Activated CD4-positive, alpha-beta T cell treated with anti-CD3 and anti-CD28 coated beads, Interleukin-2, amount 50 U/mL, for 4 hours (primary cell): ENCODE data around the gene SEC24B.
"Not testable (repeated sequence)": the region's sequence is repeated elsewhere in the genome, so short reads cannot be mapped to it uniquely, and the experiment has no call there.

ENCODE experiments used
- DNase-seq, 2 experiments: peaks; one replicate each; pipeline ENCODE4 v3.0.0-alpha.2; 2020

SEC24B gene

DNA sequence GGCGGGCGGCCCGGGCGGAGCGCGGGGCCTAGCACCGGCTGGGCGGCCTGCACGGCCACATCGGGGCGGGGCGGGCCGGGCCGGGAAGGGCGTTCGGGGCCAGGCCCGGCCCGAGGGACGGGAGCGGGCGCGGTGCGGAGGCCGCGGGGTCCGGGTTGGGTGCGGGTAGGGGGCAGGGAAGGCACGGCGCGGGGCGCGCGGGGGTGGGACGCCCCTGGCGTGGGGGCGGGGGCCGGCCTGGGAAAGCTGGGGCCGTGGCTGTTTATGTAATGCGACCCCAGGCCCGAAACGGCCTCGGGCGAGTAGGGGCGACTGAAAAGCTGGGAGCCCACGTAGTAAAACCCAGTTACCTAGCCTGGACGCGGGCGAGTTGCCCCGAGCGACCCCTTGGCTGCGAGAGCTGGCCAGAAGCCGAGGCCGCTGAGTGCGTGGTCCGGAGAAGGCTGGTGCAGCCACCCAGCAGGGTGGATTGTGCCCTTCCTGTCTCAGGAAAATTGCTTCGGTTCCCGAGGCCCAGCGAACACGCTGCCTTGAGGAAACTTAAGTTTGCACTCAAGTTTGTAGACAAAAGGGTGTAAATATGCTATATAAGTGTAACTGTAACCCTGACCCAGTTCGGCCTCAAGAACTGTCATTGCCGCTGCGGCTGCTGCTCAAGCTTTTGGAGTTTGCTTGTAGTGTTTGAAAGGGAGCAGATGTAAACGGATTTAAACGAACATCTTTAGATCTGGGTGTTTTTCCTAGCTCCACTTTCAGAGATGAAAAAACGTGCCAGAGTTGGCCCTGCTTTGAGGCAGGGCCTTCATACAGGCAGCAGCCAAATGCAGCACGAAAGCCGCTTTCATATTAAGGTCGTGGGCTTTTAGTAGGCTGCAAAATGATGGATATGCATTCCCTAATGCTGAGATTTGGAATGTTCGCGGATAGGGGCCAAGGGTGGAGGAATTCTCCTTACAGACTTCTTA lies 674 bp downstream of the SEC24B start:
- DNase-seq = peak in 1 of 2 experiments; percentile 5

DNA sequence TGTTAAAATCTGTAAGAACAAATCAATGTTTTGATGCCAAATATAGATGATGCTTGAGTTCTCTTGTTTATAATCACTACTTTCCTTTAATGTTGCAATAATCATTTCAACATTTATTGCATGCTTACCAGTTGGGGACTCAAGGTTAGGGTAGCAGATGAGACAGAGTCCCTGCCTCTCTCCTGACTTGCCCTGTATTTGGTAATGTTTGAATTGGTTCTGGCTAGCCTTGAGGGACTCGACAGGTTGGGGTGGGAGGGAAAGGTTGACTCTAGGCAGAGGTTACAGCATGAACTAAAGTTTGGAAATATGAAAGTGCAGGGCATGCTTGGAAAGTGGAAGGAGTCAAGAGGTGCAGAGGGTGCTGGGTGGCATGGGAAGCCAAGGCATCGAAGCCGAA lies 2.0 kb downstream of the SEC24B start:
- no peak for DNase-seq

DNA sequence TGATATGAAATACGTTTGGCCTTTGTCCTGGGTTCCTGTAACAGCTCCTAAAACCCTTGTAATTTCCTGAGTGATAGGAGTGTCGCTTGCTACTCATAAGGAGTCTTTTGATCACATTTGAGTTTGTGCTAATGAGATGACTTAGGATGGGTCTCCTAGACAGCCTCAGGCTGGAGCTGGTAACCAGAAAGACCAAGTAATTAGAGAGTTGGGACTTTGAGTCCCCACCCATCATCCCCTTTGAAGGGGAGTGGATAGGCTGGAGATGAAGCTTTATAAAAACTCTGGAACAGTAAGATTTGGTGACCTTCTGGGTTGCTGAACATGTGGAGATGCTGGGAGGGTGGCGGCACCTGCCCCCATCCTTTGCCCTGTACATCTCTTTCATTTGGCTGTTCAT lies 2.9 kb downstream of the SEC24B start:
- DNase-seq = no peak

DNA sequence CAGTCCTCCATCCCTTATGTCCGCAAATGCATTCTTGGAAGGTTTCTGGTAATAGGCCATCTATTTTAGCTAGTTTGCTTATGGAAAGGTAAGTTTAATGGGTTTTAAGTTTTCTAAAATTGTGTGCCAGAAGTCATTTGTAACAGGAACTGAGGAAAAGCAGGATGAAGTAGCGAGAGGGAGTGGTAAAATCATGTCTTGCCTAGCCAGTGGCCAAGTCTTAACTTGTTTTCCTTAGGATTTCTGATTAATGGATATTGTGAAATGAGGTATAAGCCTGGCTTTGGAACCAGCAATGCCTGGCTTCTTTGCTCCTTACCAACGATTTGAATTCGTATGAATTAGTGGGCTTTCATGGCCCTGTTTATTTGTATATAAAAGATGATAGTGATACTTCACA lies 7.3 kb downstream of the SEC24B start:
- no peak for DNase-seq

DNA sequence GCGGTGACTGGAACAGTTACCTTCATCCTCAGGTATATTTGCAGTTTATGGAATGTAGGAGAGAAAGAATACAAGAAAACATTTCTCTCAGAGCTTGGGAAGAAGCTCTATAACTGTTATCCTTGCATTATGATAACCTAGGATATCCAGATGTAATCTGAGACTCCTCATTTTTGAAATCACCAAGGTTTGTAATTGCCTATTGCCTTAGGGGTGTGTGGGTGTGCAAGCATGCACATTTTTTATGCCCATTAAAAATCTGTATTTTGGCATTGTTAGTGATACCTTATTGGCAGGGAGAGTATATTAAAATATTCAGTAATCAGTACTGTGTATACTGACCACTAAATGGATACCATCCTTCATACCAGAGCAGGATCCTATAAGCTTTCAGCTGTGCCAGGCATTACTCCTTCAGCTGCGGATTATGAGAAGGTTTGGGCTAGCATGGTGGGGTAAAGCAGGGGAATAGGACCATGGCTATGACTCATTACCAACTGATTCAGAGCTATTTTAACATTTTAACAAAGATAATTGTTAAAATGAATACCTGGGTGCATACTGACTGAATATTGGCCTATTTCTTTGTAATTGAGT lies 8.3 kb downstream of the SEC24B start:
- no peak for DNase-seq

DNA sequence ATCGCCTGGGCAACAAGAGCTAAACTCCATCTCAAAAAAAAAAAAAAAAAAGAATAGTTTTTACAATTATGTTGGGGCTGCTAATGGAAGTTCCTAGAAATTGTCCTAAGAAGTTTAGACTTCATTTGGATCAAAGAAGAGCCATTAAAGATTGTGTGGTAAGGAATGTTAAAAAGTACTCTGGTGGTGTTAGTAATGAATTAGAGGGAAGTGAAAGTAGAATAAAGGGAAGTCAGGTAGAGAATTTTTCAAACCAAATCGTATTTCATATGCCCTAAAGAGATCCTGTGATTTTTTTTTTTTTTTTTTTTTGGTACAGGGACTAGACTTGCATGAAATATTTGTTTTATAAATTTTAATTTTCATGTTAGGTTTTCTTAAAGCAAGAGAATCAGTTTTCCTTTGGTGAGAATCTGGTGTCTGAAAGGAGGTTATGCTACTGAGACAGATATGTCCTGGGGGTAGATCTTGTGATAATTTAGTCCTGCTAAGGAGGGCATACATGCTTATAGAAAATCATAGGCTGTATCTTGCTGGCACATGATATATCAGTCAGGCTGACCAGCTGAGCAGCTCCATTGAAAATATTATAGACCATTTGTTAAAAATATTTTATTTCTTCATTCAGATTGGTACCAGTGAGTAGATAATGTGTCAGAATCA lies 10.7 kb downstream of the SEC24B start:
- DNase-seq = no peak

DNA sequence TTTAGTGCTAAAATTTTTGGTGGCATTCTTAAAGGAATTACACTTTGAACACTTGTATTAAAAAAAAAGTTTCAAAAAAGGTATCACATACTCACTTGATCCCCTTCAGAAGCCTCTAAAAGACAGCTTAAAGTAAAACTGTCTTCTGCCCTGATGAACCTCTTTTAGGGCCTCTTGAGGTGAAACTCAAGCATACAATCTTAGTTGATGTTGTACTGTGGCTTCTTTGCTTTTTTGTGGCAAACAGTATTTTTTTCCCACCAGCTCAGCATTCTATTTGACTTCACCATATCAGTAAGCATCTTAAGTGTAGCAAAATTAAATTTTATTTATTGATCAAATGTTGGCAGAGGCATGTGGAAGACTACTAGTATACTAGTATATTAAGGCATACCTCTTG lies 13.7 kb downstream of the SEC24B start:
- no peak for DNase-seq

DNA sequence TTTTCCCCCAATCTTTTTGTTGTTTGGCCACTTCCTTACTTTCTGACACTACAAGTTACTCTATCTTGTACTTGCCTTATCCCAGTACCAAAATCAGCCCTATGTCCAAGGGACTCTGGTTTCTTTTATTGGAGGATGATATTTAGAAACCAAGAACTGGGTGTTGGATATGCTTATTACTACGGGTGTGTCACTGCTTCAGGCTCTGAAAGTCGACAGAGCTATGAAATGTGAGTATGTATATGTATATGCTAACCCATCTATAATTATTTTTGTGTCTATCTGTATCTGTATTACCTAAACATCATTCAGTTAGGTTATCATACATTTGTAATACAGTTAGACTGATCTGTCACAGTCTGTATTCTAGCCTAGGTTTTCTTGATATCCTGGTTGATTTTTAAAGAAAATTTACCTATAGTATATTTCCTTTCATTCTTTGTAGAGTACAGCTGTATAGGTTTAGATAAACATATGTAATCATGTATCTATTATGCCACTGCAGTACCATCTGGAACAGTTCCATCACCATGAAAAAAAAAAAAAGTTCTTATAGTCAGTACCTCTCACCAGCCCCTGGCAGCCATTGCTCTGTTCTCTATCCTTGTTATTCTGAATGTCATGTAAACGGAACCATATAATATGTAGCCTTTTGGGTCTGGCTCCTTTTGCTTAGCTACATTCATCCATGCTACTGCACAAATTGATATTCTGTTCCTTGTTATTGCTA lies 18.1 kb downstream of the SEC24B start:
- DNase-seq = no peak

DNA sequence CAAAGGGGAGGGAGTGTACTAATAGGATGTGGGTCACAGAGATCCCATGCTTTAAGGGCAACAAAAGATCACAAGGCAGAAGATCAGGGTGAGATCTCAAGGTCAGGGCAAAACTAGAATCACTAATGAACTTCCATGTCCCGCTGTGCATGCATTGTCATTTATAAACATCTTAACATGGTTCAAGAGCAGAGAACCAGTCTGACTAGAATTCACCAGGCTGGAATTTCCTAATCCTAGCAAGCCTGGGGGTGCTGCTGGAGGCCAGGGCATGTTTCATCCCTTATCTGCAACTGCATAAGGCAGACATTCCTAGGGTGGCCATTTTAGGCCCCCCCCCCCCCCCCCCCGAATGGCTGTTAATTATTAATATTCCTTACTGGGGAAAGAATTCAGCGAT lies 19.5 kb downstream of the SEC24B start:
- not testable (repeated sequence) for DNase-seq

DNA sequence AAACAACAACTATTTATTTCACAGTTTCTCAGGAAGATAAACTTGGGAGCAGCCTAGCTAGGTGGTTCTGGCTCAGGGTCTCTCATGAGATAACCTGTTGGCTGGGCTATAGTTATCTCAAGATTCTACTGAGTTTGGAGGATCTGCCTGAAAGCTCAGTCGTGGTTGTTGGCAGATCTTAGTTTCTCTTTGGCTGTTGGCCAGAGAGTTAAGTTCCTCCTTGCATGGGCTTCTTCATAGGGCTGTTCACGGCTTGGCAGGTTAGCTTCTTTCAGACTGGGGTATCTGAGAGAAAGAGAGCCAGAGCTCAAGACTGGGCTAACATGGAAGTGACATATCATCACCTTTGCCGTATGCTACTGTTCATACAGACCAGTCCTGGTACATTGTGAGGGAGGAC lies 28.7 kb downstream of the SEC24B start:
- DNase-seq = no peak

DNA sequence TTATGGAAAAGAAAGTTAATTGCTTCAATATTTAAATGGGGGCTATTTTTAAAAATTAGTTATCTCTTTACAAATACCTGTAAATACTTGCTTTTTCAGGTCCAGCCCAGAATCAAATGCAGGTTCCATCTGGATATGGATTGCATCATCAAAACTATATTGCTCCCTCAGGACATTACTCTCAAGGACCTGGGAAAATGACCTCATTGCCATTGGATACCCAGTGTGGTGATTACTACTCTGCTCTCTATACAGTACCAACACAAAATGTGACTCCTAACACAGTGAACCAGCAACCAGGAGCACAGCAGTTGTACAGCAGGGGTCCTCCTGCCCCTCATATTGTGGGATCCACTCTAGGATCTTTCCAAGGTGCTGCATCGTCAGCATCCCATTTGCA lies 29.2 kb downstream of the SEC24B start:
- no peak for DNase-seq

DNA sequence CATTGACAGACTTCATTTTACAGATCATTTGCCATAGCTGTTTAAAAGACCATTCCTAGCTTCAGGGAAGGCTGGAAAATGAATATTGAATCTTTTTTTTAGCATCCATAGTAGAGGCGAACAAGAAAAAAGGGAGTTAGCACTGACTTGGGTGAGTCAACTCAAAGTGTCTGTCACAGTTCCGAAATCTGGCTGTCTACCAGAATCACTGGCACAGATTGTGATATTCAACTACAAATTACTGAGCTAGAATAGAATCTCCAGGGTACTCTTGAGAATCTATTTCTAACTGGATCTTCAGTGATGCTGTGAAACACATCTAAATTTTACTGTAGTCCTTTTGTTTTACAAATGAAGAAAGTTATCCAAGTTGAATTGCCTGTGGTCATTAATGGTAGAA lies 31.5 kb downstream of the SEC24B start:
- no peak for DNase-seq

DNA sequence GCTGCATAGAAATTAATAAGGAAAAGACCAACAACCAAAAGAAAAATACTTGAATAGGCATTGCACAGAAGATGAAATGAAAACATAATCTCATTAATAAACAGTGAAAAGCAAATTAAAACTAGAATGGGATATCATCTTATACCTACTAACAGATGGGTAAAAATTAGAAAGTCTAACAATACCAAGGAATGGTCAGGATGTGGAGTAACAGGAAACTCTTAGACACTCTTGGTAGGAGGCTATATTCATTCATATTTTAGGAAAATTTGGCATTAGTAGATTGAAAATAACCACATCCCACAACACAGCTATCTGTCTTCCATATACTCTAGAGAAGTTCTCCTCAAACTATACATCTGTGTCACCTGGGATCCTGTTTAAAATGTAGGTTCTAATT lies 36.3 kb downstream of the SEC24B start:
- no peak for DNase-seq

DNA sequence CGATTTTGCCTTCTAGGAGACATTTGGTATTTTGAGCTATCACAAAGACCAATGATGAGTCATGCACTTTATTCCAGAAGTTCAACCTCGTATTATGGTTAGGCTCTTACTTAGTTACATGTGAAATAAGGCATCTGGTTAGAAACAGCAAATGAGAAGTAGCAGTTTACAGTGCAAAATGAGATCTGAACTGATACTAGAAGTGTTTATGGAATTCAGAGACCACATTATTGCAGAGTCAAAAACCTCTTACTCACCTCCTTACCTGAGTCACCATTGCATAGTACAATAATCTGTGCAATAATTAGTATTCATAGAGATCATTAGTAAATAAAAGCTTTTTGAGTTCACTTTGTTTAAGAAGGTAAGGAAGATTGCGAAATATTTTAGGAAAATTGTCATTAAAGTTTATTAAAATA lies 38.7 kb downstream of the SEC24B start:
- DNase-seq = no peak

DNA sequence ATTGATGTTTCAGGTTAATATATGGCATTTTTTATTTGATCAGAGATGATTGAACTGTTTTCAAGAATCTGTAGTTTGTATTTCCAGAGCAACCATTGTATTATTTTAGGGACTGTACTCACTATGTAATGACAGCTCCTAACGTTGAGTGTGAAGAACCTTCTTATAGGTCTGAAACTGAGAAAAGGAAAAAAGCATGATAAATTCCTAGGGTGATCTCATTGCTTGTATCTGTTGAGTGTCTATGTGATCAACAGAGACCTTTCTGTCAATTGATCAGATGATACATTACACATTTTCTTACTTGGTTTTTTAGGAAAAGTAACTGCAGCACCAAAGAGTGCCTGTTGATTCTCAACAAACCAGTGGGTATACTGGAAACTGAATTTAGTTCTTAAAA lies 40.2 kb downstream of the SEC24B start:
- DNase-seq = no peak

DNA sequence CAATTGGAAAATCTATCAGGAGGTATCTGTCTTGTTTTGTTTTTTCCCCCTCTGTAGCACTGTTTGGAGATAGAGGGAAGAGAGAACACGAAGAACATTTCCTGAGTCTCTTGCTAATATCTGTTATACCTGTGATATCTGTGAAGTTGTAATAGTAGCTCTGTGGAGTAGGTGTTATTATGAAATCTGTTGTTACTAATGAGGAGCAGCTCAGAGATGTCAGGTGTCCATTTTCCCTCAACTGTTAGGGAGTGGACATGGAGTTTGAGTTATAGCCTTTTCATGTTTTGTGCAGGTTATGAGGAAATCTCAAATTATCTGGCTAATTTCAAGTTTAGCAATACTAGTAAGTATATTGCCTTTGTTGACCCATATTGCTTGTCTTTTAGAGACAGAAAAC lies 52.4 kb downstream of the SEC24B start:
- DNase-seq = no peak

DNA sequence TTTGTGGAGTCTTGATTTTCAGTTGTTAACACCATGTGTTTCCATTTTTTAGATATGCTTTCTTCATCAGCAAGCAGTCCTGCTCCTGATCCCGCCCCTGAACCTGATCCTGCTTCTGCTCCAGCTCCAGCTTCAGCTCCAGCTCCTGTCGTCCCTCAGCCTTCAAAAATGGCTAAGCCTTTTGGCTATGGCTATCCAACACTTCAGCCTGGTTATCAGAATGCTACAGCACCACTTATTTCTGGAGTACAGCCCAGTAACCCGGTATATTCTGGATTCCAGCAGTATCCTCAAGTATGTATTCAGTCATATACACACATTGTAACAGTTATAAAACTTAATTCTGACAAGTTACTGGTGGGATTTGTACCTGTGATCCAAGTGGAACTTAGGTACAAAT lies 60.9 kb downstream of the SEC24B start:
- no peak for DNase-seq

DNA sequence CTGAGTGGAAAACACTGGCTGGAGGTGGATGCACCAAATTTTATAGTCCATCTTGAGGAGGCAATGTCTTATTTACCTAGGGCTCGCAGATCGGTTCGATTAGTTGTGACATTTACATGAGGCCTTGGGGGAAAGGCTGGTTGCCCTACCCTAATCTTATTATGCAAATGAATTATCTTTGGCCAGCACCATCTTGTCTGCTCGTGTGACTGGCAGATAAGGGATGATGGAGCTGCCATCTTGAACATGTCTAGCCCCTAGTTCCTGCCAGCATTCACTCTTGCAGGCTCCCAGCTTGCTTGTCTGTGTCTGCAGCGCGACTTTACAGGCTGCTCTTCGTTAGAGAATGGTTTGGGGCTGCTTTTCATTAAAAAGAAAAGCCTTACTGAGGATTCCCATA lies 61.9 kb downstream of the SEC24B start:
- DNase-seq = no peak

DNA sequence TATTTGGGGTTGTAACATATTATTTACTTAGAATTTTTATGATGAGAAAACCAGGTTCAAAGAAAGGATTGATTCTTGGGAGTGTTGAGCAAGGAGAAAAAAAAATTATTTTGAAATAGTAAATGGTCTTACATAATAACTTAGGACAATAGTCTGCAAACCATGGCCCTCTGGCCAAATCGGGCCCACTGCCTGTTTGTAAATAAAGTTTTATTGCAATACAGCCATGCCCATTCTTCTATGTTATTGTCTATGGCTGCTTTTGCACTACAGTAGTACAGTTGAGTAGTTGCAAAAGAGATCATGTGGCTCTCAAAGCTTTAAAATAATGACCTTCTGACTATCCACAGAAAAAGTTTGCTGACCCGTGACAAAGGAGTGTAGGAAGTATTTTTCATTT lies 63.3 kb downstream of the SEC24B start:
- no peak for DNase-seq

DNA sequence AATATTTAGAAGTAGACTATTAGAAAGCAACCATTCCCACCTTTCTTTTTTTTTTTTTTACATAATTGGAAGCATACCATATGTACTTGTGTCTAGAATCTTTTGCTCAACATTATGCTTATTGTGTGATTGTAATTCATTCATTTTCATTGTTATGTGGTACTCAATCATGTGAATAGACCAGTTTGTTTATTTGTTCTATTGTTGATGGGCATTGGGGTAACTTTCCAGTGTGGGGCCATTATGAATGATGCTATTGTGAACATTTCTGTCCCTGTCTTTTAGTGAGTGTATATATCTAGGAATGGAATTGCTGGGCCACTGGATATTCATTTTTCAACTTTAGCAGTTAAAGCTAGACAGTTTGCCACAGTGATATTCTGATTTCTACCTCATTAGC lies 63.9 kb downstream of the SEC24B start:
- DNase-seq = no peak

DNA sequence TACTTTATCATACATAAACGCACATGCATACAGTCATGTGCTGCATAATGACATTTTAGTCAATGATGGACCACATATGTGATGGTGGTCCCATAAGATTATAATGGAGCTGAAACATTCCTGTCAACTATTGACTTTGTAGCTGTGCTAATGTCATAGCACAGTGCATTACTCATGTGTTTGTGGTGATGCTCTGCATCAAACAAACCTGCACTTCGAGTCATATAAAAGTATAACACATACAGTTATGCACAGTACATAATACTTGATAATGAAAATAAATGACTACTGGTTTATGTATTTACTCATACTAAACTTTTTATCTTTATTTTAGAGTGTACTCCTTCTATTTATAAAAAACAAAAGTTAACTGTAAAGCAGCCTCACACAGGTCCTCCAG lies 65.9 kb downstream of the SEC24B start:
- DNase-seq = no peak

DNA sequence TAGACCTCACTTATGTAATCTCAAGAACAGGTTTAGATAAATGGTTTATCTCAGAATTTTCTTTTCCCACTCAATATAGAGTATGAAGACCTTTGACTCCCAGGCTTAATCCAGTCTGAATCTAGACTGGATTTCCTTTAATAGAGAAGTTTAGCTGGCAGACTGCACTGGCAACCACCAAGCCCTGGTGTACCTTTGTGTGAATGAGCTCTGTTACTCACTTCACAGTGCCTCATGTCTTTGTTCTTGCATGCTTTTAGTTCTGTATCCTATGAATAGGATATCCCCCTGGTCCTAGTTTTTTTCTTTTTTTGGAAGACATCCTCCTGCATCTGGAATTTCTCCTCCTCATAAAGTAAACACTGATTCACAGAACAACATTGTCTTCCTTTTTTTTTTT lies 73.3 kb downstream of the SEC24B start:
- no peak for DNase-seq

DNA sequence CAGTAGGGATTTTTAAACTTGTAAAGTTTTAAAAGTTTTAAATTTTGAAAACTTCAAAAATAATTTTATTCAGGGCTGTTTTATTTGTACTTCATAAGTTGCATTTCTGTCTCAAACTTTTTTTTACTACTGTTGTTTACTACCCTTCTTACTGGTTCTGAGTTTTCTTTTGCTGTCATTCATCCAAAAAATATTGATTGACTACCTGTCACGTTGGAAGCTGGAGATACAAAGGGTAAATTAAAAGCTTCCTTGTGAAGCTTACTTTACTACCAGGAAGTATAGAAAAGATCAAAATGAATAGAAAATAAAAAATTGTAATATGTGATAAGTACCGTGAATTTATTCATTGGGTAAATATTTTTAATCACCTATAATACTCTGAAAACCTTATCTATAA lies 77.1 kb downstream of the SEC24B start:
- no peak for DNase-seq
